ENCODE measurements around the gene SAMHD1.

DNA sequence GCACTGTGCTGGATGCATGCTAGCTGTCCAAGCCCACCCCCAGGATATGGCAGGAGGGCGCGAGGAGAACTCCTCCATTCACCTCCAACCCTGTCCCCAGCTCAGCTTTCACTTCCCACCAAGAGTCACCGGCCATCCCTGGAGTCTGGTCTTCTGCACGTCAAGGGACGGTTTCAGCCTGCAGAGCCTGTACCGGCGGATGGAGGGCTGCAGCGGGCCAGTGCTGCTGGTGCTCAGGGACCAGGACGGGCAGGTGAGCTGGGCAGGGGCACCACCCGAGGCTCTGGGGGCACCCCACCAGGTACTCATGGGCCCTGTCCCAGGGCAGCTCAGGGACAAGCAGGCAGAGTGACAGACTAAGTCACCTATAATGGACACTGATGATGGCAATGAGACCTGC lies 72.6 kb downstream of the SAMHD1 start:
- TF ChIP-seq, protein P1, sequence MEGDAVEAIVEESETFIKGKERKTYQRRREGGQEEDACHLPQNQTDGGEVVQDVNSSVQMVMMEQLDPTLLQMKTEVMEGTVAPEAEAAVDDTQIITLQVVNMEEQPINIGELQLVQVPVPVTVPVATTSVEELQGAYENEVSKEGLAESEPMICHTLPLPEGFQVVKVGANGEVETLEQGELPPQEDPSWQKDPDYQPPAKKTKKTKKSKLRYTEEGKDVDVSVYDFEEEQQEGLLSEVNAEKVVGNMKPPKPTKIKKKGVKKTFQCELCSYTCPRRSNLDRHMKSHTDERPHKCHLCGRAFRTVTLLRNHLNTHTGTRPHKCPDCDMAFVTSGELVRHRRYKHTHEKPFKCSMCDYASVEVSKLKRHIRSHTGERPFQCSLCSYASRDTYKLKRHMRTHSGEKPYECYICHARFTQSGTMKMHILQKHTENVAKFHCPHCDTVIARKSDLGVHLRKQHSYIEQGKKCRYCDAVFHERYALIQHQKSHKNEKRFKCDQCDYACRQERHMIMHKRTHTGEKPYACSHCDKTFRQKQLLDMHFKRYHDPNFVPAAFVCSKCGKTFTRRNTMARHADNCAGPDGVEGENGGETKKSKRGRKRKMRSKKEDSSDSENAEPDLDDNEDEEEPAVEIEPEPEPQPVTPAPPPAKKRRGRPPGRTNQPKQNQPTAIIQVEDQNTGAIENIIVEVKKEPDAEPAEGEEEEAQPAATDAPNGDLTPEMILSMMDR (IDR thresholded peaks at IDR 0.05): no peak
- no peak for TF ChIP-seq EZH2 (IDR thresholded peaks at IDR 0.05; ENCODE audit: borderline replicate concordance, insufficient read depth, low read depth, low read length, poor library complexity, severe bottlenecking)
